ENCODE results near the gene COL4A2. TPM values are rescaled to one million over a fixed set of nuclear protein-coding genes. Genes with fewer than 3 reads are reported as not detected.

The COL4A2 gene
- total RNA-seq, 2 experiments from 2014 or later = not detected

DNA sequence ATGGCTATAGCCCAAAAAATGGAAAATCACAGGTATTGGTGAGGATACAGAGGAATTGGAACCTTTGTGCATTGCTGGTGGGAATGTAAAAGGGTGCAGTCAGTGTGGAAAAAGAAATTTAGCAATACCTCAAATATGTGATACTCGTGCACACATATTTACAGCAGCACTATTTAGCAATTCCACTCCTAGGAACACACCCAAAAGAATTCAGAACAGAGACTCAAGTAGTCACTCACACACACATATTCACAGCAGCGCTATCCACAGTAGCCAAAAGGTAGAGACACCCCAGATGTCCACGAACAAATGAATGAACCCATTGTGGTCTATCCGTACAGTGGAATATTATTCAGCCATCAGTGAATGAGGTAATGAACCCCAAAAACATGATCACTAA, 114.0 kb downstream of the COL4A2 start:
- no peak for DNase-seq
- Mint-ChIP-seq H3K27ac (no peak overlapping the region), H3K36me3 (ENCODE audit: low read depth) (no peaks in the 10 kb centered on the region), H3K4me3 (no peak overlapping the region), H3K4me1 (ENCODE audit: low read depth) (peaks cover 18% of the 10 kb centered on the region), H3K9me3 (no peaks in the 10 kb centered on the region), H3K27me3 (peaks cover 72% of the 10 kb centered on the region)
- TF ChIP-seq, protein P1, sequence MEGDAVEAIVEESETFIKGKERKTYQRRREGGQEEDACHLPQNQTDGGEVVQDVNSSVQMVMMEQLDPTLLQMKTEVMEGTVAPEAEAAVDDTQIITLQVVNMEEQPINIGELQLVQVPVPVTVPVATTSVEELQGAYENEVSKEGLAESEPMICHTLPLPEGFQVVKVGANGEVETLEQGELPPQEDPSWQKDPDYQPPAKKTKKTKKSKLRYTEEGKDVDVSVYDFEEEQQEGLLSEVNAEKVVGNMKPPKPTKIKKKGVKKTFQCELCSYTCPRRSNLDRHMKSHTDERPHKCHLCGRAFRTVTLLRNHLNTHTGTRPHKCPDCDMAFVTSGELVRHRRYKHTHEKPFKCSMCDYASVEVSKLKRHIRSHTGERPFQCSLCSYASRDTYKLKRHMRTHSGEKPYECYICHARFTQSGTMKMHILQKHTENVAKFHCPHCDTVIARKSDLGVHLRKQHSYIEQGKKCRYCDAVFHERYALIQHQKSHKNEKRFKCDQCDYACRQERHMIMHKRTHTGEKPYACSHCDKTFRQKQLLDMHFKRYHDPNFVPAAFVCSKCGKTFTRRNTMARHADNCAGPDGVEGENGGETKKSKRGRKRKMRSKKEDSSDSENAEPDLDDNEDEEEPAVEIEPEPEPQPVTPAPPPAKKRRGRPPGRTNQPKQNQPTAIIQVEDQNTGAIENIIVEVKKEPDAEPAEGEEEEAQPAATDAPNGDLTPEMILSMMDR (IDR thresholded peaks at IDR 0.05) = no peak
- intact Hi-C loops (cut with micrococcal nuclease) = no loop called here
- CTCF ChIA-PET = interaction anchor here (1.2 kb wide), 1 partner anchor 9 kb away, joined by 4 read pairs; no protein-coding TSS in a partner anchor
- POLR2A ChIA-PET = no interaction called here
- no peak for ATAC-seq

DNA sequence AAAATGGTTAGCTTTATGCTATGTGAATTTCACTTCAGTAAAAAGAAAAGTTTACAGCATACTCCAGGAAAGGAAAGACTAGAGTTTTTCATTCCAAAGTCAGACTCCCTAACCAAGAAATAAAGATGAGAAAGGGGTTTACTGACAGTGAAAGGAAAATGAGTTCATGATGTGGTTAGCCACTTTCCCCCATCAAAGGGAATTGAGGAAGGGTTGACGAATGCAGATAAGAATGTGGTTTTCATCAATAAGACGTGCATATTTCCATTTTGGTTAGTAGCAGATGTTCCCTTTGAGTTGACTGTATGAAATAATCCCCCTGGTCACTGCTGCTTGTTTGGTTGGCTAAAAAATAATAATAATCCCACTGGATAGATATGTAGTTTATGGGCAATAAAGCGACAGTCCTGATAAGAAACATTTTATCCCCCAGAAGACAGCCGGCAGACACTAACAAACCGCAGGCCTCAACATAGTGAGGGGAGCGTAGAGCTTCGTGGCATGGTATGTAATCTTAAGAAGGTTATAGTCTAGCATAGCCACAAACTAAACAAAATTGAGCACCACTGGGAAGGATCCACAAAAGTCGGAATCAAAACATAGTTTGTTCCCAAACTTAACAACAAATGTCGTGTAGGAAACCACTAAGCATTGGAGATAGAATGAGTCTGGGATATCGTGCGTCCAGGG, 114.8 kb downstream of the COL4A2 start:
- Mint-ChIP-seq H3K4me1 (ENCODE audit: low read depth) (peaks cover 18% of the 10 kb centered on the region), H3K27me3 (peaks cover 70% of the 10 kb centered on the region), H3K9me3 (no peaks in the 10 kb centered on the region), H3K27ac (no peak overlapping the region), H3K4me3 (no peak overlapping the region), H3K36me3 (ENCODE audit: low read depth) (no peaks in the 10 kb centered on the region)
- DNase-seq = peak; percentile 50
- ChIA-PET POLR2A (interaction anchor here (0.7 kb wide), 1 partner anchor 396 kb away, joined by 3 read pairs; no protein-coding TSS in a partner anchor), CTCF (no interaction called here)
- TF ChIP-seq, protein P1 (IDR thresholded peaks at IDR 0.05) = no peak
- intact Hi-C loops (cut with micrococcal nuclease) = no loop called here
- peak; percentile 66 for ATAC-seq

DNA sequence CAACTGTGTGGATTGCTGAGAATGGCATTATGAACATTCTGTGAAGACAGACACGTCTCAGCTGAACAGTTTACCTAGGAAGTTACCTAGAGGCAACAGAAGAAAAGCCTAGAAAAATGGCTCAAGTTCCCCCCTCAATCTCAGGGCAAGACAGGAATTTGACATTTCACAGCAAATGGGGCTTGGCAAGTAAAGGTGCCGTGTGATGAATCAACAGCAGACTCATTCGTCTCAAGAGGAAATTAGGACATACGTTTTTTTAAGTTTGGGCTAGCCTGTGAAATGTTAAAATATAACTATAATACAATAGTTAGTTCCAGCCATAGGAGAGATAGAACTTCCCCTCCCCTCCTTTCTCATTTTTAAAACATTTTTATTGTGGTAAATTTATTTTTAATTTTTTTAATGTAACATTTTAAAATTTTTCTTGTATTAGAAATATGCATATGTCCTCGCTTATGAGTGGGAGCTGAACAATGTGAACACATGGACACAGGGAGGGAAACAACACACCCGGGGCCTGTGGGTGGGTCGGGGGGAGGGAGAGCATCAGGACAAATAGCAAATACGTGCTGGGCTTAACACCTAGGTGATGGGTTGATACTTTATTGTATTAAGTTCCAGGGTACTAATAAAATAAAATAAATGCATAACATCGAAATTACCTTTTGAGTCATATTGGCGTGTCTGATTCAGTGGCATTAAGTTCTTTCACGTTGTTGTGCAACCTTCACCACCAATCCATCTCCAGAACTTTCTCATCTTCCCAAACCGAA, 116.0 kb downstream of the COL4A2 start:
- Mint-ChIP-seq H3K4me3 (no peak overlapping the region), H3K9me3 (no peaks in the 10 kb centered on the region), H3K27ac (no peak overlapping the region), H3K27me3 (peaks cover 64% of the 10 kb centered on the region), H3K4me1 (ENCODE audit: low read depth) (peaks cover 18% of the 10 kb centered on the region), H3K36me3 (ENCODE audit: low read depth) (no peaks in the 10 kb centered on the region)
- intact Hi-C loops (cut with micrococcal nuclease) = no loop called here
- TF ChIP-seq, protein P1 (IDR thresholded peaks at IDR 0.05) = no peak
- DNase-seq (no peak), ATAC-seq (no peak)
- ChIA-PET CTCF (no interaction called here), POLR2A (no interaction called here)

DNA sequence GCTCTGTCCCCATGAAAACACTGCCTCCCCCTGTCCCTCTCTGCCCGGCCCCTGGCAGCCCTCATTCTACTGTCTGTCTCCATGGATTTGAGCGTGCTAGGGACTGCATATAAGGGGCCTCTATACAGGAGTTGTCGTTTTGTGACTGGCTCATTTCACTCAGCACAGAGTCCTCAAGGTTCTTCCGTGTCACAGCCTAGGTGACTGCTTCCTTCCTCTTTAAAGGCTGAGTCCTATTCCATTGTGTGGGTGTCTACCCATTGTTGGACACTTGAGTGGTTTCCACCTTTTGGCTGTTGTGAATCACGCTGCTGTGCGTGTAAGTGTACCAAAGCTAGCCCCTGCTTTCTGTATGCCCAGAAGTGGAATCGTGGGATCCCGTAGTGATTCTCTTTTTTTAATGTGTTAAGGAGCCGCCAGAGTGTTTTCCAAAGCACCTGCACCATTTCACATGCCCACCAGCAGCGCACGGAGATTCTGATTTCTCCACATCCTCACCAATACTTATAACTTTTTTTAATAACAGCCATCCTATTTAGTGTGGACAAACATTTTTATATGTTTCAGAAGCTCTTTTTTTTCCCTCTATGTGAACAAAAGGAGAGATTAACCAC, 116.7 kb downstream of the COL4A2 start:
- no peaks in the 10 kb centered on the region for H3K36me3 Mint-ChIP-seq (ENCODE audit: low read depth)
- H3K9me3 Mint-ChIP-seq = no peaks in the 10 kb centered on the region
- DNase-seq (no peak), ATAC-seq (no peak)
- peaks cover 18% of the 10 kb centered on the region for H3K4me1 Mint-ChIP-seq (ENCODE audit: low read depth)
- TF ChIP-seq, protein P1 (IDR thresholded peaks at IDR 0.05) = no peak
- H3K27me3 Mint-ChIP-seq = peaks cover 58% of the 10 kb centered on the region
- intact Hi-C loops (cut with micrococcal nuclease) = no loop called here
- H3K27ac Mint-ChIP-seq = no peak overlapping the region
- ChIA-PET POLR2A (no interaction called here), CTCF (no interaction called here)
- no peak overlapping the region for H3K4me3 Mint-ChIP-seq
